Tibial nerve (tissue), 4 donors: ENCODE data around the gene EFCAB6. TPM values are rescaled to one million over a fixed set of nuclear protein-coding genes. Genes with fewer than 3 reads are reported as not detected.

Experiments
- DNase-seq, 2 donors: peaks; one replicate each; pipeline ENCODE4 v3.0.0-alpha.2; 2019; ENCODE audit warnings: low spot score in 2 of 2
- H3K27ac ChIP-seq, 4 donors: fragments of 200-600 bp; sonication (generic) in 3 of 4; one replicate each; pipeline ENCODE4 v1.5.1; 2017 to 2019; ENCODE audit warnings: mild to moderate bottlenecking in 1 of 4
- H3K27me3 ChIP-seq, 2 donors: fragments of 200-600 bp; sonication (generic) in 1 of 2; one replicate each; pipeline versions ENCODE4 v1.5.1 to v1.6.0; 2017 to 2019
- H3K36me3 ChIP-seq, 3 donors: fragments of 200-600 bp; sonication (generic); one replicate each; pipeline ENCODE4 v1.5.1; 2018 to 2019
- H3K4me1 ChIP-seq, 4 donors: fragments of 200-600 bp; sonication (generic) in 3 of 4; one replicate each; pipeline ENCODE4 v1.5.1; 2017 to 2019
- H3K4me3 ChIP-seq, 4 donors: fragments of 200-600 bp; sonication (generic) in 3 of 4; one replicate each; pipeline ENCODE4 v1.5.1; 2017 to 2019; ENCODE audit warnings: mild to moderate bottlenecking in 1 of 4, moderate library complexity in 1 of 4
- H3K9me3 ChIP-seq, 4 donors: fragments of 200-600 bp; sonication (generic) in 3 of 4; one replicate each; pipeline ENCODE4 v1.5.1; 2017 to 2019
- EP300 ChIP-seq, 2 donors: sonication (generic); formaldehyde crosslinking; IDR thresholded peaks; one replicate each; pipeline ENCODE4 v1.6.1; 2017; ENCODE audit warnings: antibody characterized with exemption in 2 of 2, mild to moderate bottlenecking in 1 of 2
- POLR2A ChIP-seq, 2 donors: fragments of 450-650 bp; IDR thresholded peaks; one replicate each; pipeline ENCODE4 v1.6.1; 2017; ENCODE audit warnings: antibody characterized with exemption in 2 of 2, mild to moderate bottlenecking in 2 of 2, moderate library complexity in 2 of 2
- WGBS, 2 donors: methylation state at CpG; one replicate each; pipeline ENCODE4 v1.1.5; 2018; 5-methylcytosine and 5-hydroxymethylcytosine counted together
- total RNA-seq, 4 donors: library from RNA; depleted of rRNA; stranded (reverse); fragments of >200 nt; gene quantifications; one replicate each; pipeline ENCODE4 v1.1.0, GENCODE V29; 2016
- TF ChIP-seq, protein P1 (sequence below), 5 experiments: fragments of 200-600 bp in 3 of 5; fragments of 450-650 bp in 2 of 5; sonication (generic) in 3 of 5; IDR thresholded peaks; one replicate each; pipeline ENCODE4 v1.5.1; 2016 to 2019; ENCODE audit warnings: antibody characterized with exemption in 5 of 5, mild to moderate bottlenecking in 3 of 5, moderate library complexity in 2 of 5

The EFCAB6 gene
- total RNA-seq, 4 donors from 2014 or later, result 3.3 to 9.2 (median 6.8) TPM

- no peaks in the 10 kb centered on the region for H3K27me3 ChIP-seq
- TF ChIP-seq POLR2A (IDR thresholded peaks at IDR 0.05) (no peak), EP300 (IDR thresholded peaks at IDR 0.05) (no peak)
- TF ChIP-seq, protein P1, sequence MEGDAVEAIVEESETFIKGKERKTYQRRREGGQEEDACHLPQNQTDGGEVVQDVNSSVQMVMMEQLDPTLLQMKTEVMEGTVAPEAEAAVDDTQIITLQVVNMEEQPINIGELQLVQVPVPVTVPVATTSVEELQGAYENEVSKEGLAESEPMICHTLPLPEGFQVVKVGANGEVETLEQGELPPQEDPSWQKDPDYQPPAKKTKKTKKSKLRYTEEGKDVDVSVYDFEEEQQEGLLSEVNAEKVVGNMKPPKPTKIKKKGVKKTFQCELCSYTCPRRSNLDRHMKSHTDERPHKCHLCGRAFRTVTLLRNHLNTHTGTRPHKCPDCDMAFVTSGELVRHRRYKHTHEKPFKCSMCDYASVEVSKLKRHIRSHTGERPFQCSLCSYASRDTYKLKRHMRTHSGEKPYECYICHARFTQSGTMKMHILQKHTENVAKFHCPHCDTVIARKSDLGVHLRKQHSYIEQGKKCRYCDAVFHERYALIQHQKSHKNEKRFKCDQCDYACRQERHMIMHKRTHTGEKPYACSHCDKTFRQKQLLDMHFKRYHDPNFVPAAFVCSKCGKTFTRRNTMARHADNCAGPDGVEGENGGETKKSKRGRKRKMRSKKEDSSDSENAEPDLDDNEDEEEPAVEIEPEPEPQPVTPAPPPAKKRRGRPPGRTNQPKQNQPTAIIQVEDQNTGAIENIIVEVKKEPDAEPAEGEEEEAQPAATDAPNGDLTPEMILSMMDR (IDR thresholded peaks at IDR 0.05), result no peak
- peaks cover 0 to 22% (median 0%) of the 10 kb centered on the region in 4 donors for H3K9me3 ChIP-seq
- peaks cover 0 to 3% (median 0%) of the 10 kb centered on the region in 3 donors for H3K36me3 ChIP-seq
- H3K4me3 ChIP-seq, result no peak overlapping the region
- H3K27ac ChIP-seq, result no peak overlapping the region
- no peaks in the 10 kb centered on the region for H3K4me1 ChIP-seq
- no peak for DNase-seq
- WGBS, 2 donors, result 87 to 88% methylated on average over 13 of the region's 13 CpGs
These were observed 176.0 kb downstream of the EFCAB6 start for GRCh38 chr22:43636086-43636485.

DNA sequence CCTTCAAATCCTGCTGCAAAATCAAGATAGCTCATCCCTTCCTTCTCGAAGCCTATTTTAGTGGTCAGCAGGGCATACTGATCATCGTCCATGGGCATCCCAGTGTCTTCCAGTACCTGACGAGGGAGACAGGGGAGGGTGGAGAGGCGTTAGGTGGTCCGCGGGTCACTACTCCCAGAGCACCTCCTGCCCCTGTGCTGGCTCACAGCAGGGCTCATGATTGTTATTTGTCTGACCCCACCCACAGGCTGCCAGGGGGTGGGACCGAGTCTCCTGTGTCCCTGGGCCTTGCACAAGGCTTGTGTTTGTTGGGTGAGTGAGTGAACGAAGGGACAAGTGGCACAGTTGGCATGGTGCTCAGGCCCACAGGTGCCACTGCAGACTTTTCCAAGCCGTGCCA, 177.0 kb downstream of the EFCAB6 start:
- Histone ChIP-seq H3K27me3 (no peaks in the 10 kb centered on the region), H3K9me3 (peaks cover 0 to 14% (median 0%) of the 10 kb centered on the region in 4 donors), H3K36me3 (peaks cover 0 to 8% (median 0%) of the 10 kb centered on the region in 3 donors), H3K4me1 (no peaks in the 10 kb centered on the region), H3K4me3 (no peak overlapping the region), H3K27ac (no peak overlapping the region)
- DNase-seq, result no peak
- no peak for TF ChIP-seq POLR2A (IDR thresholded peaks at IDR 0.05)
- TF ChIP-seq, protein P1 (IDR thresholded peaks at IDR 0.05), result no peak
- TF ChIP-seq EP300 (IDR thresholded peaks at IDR 0.05), result no peak
- 75 to 78% methylated on average over 9 of the region's 9 CpGs for WGBS, 2 donors

- no peak overlapping the region for H3K4me3 ChIP-seq
- no peaks in the 10 kb centered on the region for H3K4me1 ChIP-seq
- WGBS, 2 donors, result 55 to 64% methylated on average over 3 of the region's 4 CpGs
- H3K27ac ChIP-seq, result no peak overlapping the region
- TF ChIP-seq, protein P1 (IDR thresholded peaks at IDR 0.05), result no peak
- TF ChIP-seq EP300 (IDR thresholded peaks at IDR 0.05) (no peak), POLR2A (IDR thresholded peaks at IDR 0.05) (no peak)
- peaks cover 0 to 6% (median 0%) of the 10 kb centered on the region in 4 donors for H3K9me3 ChIP-seq
- no peak for DNase-seq
- no peaks in the 10 kb centered on the region for H3K27me3 ChIP-seq
- peaks cover 0 to 8% (median 0%) of the 10 kb centered on the region in 3 donors for H3K36me3 ChIP-seq
These were observed 177.8 kb downstream of the EFCAB6 start for GRCh38 chr22:43634316-43634715.

- 66 to 77% methylated on average over 13 of the region's 13 CpGs for WGBS, 2 donors
- Histone ChIP-seq H3K4me1 (no peaks in the 10 kb centered on the region), H3K27me3 (no peaks in the 10 kb centered on the region), H3K36me3 (peaks cover 0 to 8% (median 0%) of the 10 kb centered on the region in 3 donors), H3K4me3 (no peak overlapping the region), H3K27ac (no peak overlapping the region), H3K9me3 (peaks cover 0 to under 1% (median 0%) of the 10 kb centered on the region in 4 donors)
- DNase-seq, result no peak
- TF ChIP-seq, protein P1 (IDR thresholded peaks at IDR 0.05), result no peak
- TF ChIP-seq POLR2A (IDR thresholded peaks at IDR 0.05), result no peak
- TF ChIP-seq EP300 (IDR thresholded peaks at IDR 0.05), result no peak
These were observed 178.3 kb downstream of the EFCAB6 start for GRCh38 chr22:43633631-43634285.

DNA sequence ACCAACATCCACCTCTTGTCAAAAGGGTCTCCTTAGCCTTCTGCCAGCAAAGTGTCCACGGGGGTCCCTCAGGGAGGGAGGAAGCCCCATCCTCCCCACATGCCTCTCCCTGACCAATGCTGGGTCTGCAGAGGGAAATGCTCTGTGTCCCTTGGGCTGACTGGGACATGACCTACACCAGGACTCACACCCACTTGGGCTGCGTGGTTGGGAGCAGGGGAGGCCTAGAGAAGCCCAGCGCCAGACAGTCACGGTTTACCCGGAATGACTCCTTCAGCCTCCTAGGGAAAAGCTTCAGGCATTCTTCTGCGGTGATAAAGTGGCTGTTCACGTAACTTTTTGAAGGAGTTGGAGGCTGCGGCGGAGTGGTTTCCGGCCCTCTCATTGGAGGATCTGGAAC, 180.3 kb downstream of the EFCAB6 start:
- WGBS, 2 donors, result 89 to 96% methylated on average over 10 of the region's 10 CpGs
- DNase-seq, result no peak
- TF ChIP-seq, protein P1 (IDR thresholded peaks at IDR 0.05), result no peak
- TF ChIP-seq EP300 (IDR thresholded peaks at IDR 0.05), result no peak
- TF ChIP-seq POLR2A (IDR thresholded peaks at IDR 0.05), result no peak
- H3K27ac ChIP-seq, result no peak overlapping the region
- H3K4me3 ChIP-seq, result no peak overlapping the region
- H3K9me3 ChIP-seq, result no peaks in the 10 kb centered on the region
- H3K4me1 ChIP-seq, result no peaks in the 10 kb centered on the region
- H3K36me3 ChIP-seq, result peaks cover 0 to 8% (median 0%) of the 10 kb centered on the region in 3 donors
- no peaks in the 10 kb centered on the region for H3K27me3 ChIP-seq
